SW 1271 (cell line): ENCODE results near the gene GPR83.
"Not testable (repeated sequence)": the region's sequence is repeated elsewhere in the genome, so short reads cannot be mapped to it uniquely, and the experiment has no call there.

Source experiments
- DNase-seq, 2 experiments: peaks; one replicate each; lab custom pipeline; 2025; lab: John Stamatoyannopoulos, UW

Gene GPR83

GRCh38 chr11:94400839-94401772, at the start of gene GPR83:
Gene GPR83, minus strand, starts transcription at chr11:94401419. Its CDS starts 172 bp downstream, at chr11:94401247.
- no peak for DNase-seq

GRCh38 chr11:94450048-94450447, 48.8 kb upstream of the GPR83 start:
- no peak for DNase-seq

- DNase-seq, result peak; percentile 54 to 57
Observed at GRCh38 chr11:94449437-94449836, 48.2 kb upstream of the GPR83 start.

GRCh38 chr11:94449029-94449428, 47.8 kb upstream of the GPR83 start:
- DNase-seq, result no peak

- no peak for DNase-seq
Observed at GRCh38 chr11:94447149-94447548, 45.9 kb upstream of the GPR83 start.

- no peak for DNase-seq
Observed at GRCh38 chr11:94445641-94446040, 44.4 kb upstream of the GPR83 start.

GRCh38 chr11:94433049-94433448, 31.8 kb upstream of the GPR83 start:
- DNase-seq, result no peak

GRCh38 chr11:94424662-94425061, 23.4 kb upstream of the GPR83 start:
- DNase-seq, result peak in 1 of 2 experiments; percentile 49

- DNase-seq, result no peak
Observed at GRCh38 chr11:94424011-94424410, 22.8 kb upstream of the GPR83 start.

- DNase-seq, result no peak
Observed at GRCh38 chr11:94423507-94423906, 22.3 kb upstream of the GPR83 start.

GRCh38 chr11:94418123-94418765, 17.0 kb upstream of the GPR83 start:
- DNase-seq, result no peak

- DNase-seq, result peak in 1 of 2 experiments; percentile 76
Observed at GRCh38 chr11:94417386-94417987, 16.3 kb upstream of the GPR83 start.

GRCh38 chr11:94405062-94405833, 4.0 kb upstream of the GPR83 start:
- no peak for DNase-seq

GRCh38 chr11:94402355-94402754, 1.1 kb upstream of the GPR83 start:
- DNase-seq, result no peak

- DNase-seq, result no peak
Observed at GRCh38 chr11:94401773-94402265, 600 bp upstream of the GPR83 start.

GRCh38 chr11:94400457-94400838, 771 bp downstream of the GPR83 start:
- DNase-seq, result no peak

GRCh38 chr11:94400050-94400449, 1.2 kb downstream of the GPR83 start:
- no peak for DNase-seq

- DNase-seq, result no peak
Observed at GRCh38 chr11:94398101-94398500, 3.1 kb downstream of the GPR83 start.

GRCh38 chr11:94396282-94396681, 4.9 kb downstream of the GPR83 start:
- DNase-seq, result no peak

- not testable (repeated sequence) for DNase-seq
Observed at GRCh38 chr11:94391937-94392336, 9.3 kb downstream of the GPR83 start.

GRCh38 chr11:94379613-94380012, 21.6 kb downstream of the GPR83 start:
- DNase-seq, result no peak

GRCh38 chr11:94376841-94377240, 24.4 kb downstream of the GPR83 start:
- DNase-seq, result no peak
